GM19395 (cell line): Measurements from ENCODE around the gene NPPB.

Experiments
- ATAC-seq: cut with Tn5 transposase; IDR thresholded peaks from one replicate; pipeline ENCODE4 v1.9.1; 2021; ENCODE audit warnings: mild to moderate bottlenecking, moderate library complexity; ENCODE audit not compliant: unreplicated experiment

NPPB gene

DNA sequence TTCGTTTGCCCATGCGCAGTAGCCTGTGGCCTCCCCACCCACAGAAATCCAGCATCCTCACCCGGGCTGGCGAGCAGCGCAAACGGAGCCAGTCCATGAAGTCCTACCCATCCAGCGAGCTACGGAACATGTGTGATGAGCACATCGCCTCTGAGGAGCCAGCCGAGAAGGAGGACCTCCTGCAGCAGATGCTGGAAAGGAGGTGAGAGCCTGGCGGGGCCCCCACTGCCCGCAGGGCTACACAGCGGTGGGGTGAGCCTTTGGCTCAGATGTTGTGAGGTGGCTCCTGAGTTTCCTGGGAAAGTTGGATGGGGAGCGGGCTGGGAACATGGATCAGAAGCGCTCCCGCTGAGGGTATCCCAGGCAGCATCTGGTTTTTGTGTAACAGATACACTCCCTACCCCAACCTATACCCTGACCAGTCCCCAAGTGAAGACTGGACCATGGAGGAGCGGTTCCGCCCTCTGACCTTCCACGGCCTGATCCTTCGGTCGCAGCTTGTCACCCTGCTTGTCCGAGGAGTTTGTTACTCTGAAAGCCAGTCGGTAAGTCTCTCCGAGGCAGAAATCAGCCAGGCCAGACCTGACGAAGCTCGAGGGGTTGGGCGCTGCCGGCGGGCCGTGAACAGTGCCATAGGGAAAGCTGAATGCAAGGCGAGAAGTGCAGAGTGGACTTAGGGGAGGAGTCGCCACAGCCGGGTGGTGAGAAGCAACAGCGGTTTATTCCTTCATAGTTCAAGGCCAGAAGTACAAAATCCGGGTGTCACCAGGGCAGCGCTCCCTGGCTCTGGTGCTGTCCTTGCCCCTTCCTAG lies 21.6 kb downstream of the NPPB start:
- no peak for ATAC-seq

- ATAC-seq, result no peak
These were observed 23.1 kb downstream of the NPPB start for GRCh38 chr1:11835441-11836225.

DNA sequence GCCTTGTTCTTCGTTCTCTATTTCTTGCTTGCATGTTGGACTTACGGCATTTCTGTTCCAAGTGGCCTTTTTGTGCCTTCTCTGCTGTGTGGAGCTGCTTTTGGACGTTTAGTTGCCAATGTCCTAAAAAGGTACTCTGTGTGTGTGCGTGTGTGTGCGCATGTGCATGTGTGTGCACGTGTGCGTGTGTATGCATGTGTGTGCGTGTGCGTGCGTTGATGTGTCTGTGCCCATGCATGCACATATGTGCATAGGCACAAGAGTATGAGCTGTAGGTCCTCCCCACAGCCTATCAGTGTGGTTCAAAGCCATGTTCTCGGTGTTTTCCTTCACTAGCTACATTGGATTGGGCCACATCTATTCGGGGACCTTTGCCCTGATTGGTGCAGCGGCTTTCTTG lies 24.8 kb downstream of the NPPB start:
- no peak for ATAC-seq

- ATAC-seq, result no peak
These were observed 25.2 kb downstream of the NPPB start for GRCh38 chr1:11833497-11833896.

- ATAC-seq, result no peak
These were observed 26.6 kb downstream of the NPPB start for GRCh38 chr1:11831945-11832725.

DNA sequence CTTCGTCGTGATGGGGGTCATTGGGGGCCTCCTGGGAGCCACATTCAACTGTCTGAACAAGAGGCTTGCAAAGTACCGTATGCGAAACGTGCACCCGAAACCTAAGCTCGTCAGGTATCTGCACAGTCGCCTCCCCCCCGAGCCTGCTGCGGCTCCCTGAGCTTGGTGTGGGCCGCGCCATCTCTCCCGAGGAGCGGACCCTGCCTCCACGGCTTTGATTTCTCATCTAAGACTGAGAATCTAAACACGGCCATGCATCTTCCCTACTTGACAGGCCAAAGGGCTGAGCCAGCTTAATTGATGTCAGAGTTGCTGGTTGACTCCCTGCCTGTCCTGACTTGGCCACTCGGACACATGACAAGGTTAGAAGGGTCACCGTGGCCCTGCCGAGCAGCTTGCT lies 30.2 kb downstream of the NPPB start:
- ATAC-seq, result no peak

DNA sequence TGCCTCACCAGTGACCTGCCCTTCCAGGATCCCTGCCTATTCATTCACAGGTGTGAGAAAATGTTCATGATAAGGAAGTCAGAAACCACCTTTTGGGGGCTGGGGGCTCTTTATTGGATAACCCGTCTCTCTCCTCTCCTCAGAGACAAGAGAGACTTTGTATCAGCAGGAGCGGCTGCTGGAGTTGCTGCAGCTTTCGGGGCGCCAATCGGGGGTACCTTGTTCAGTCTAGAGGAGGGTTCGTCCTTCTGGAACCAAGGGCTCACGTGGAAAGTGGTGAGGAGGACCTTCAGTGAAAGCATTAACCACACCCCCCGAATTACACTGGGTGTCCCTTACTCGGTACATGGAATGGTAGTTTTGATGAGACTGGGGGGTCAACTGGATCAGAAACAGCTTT lies 31.8 kb downstream of the NPPB start:
- ATAC-seq, result no peak

GRCh38 chr1:11825131-11825530 lies 33.6 kb downstream of the NPPB start:
- ATAC-seq, result no peak

- no peak for ATAC-seq
These were observed 35.2 kb downstream of the NPPB start for GRCh38 chr1:11823366-11824137.

GRCh38 chr1:11822091-11822490 lies 36.7 kb downstream of the NPPB start:
- ATAC-seq, result no peak

- ATAC-seq, result no peak
These were observed 41.6 kb downstream of the NPPB start for GRCh38 chr1:11817192-11817591.

DNA sequence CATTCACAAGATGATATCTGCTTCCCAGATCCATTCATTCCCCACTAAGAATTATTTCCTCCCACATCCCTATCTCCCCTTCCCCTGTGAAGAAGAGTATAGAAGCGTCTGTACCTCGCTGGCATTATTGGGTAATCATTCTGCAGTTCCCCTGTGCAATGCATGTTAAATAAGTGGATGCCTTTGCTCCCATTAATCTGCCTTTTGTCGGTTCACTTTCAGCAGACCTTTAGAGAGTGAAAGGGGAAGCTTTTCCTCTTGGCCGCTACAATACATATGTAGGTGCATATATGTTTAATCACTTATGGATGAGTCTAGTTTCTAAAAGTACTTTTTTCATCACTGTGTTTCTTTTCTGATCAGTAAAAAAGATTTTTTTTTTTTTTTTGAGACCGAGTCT lies 45.7 kb downstream of the NPPB start:
- ATAC-seq, result no peak
